ENCODE measurements around the gene NLRP6. TPM values are rescaled to one million over a fixed set of nuclear protein-coding genes. Genes with fewer than 3 reads are reported as not detected.
"Not testable (repeated sequence)": the region's sequence is repeated elsewhere in the genome, so short reads cannot be mapped to it uniquely, and the experiment has no call there.

The NLRP6 gene
- polyA plus RNA-seq, 3 donors: 0.40 to 0.86 (median 0.47) TPM

GRCh38 chr11:281486-282161 is 3.4 kb downstream of the NLRP6 start:
- no peak for DNase-seq

GRCh38 chr11:282171-282570 is 4.0 kb downstream of the NLRP6 start:
- no peak for DNase-seq

- no peak for DNase-seq
Measured at GRCh38 chr11:282630-283360, 4.6 kb downstream of the NLRP6 start.

DNA sequence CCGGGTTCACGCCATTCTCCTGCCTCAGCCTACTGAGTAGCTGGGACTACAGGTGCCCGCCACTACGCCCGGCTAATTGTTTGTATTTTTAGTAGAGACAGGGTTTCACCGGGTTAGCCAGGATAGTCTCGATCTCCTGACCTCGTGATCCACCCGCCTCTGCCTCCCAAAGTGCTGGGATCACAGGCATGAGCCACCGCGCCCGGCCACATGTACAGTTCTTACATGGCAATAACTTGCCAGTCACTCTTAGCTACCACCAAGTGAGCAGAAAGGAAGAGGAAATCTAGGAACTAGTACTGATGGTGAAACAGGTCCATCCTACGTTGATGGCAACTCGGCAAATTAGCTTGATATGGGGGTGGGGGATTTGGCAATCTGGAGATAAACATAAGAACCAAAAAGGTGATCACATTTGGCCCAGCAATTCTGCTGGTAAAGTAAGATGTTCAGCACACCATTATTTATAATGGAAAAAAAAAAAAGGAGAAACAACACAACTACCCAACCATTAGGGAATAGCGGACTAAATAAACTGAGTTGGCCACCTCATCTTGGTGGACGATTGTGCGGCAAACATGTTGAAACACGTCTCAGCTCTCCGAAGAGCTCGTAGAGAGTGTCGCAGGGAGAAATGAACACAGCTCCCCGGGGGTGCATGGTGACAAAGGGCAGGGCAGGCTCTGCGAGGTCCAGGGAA is 5.3 kb downstream of the NLRP6 start:
- no peak for DNase-seq

GRCh38 chr11:284105-285020 is 6.2 kb downstream of the NLRP6 start:
- peak; percentile 57 for DNase-seq

GRCh38 chr11:285021-285893 is 7.0 kb downstream of the NLRP6 start:
- no peak for DNase-seq

GRCh38 chr11:285894-286220 is 7.7 kb downstream of the NLRP6 start:
- no peak for DNase-seq

- DNase-seq: not testable (repeated sequence)
Measured at GRCh38 chr11:286977-287820, 9.0 kb downstream of the NLRP6 start.

- no peak for DNase-seq
Measured at GRCh38 chr11:287821-288477, 9.7 kb downstream of the NLRP6 start.

GRCh38 chr11:288478-289397 is 10.5 kb downstream of the NLRP6 start, which contains the start of gene PGGHG:
Gene PGGHG, plus strand, starts transcription at chr11:289126. Its CDS starts 691 bp downstream, at chr11:289817.
- no peak for DNase-seq

DNA sequence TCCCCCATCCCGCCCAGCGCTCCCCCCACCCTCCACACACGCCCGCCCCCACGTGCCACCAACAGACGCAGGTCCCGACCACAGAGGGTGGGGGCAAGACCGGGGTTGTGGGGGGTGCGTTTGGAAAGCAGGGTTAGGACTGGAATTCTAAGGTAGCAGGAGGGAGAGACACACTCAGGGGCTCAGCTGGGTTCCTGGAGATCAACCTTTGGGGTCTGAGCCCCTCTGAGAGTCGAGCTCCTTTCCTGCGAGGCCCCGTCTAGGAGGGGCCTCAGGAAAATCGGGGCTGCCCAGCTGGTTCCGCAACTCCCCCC is 11.1 kb downstream of the NLRP6 start:
- DNase-seq: no peak

- no peak for DNase-seq
Measured at GRCh38 chr11:289712-290620, 11.8 kb downstream of the NLRP6 start.

GRCh38 chr11:290621-291231 is 12.5 kb downstream of the NLRP6 start:
- no peak for DNase-seq

DNA sequence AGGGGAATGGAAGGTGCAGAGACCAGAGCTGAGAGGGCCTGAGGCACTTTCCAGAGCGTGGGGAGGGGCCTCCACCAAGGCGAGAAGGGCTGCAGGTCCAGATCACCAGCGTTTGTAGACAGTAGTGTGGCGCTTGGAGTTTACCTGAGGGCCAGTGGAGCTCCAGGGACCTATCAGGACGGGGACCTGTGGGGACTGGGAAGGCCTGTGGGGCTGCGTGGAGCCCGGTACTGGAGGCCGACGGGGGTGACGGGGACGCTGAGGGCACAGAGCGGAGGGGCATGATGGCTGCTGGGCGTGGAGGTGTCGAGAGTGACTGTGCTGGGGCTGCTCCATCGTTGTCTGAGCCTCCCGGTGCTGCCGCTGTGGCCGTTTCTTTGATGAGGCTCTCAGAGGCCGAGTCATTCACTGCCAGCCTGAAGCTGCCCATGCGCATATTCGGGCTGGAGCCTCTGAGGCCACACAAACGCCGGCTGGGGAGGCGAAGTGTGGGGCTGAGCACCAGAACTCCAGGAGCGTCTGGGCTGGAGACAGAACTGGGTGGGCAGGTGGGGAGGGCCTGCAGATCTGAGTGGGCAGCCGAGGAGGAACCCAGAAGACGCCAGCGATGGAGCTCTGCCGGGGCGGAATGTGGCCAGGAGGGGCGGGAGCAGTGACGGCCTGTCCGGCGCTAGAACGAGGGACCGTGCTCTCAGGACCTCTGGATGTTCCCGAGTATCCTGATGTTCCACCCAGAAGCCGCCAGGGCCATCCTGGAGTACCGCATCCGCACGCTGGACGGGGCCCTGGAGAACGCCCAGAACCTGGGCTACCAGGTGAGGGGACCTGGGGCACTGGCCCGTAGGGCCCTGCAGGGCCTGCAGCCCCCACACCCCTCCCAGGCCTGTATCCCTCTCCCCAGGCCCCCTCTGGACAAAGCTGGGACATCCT is 13.3 kb downstream of the NLRP6 start:
- DNase-seq: no peak

Data from renal pelvis (tissue), 4 donors.